T-helper 1 cell (primary cell): ENCODE results near the gene CEP131.

Source experiments
- DNase-seq, 5 donors: peaks; one replicate each; pipeline ENCODE4 v3.0.0-alpha.2; 2012 to 2020

The CEP131 gene

GRCh38 chr17:81182596-81182995 lies 40.2 kb downstream of the CEP131 start:
- no peak for DNase-seq

DNA sequence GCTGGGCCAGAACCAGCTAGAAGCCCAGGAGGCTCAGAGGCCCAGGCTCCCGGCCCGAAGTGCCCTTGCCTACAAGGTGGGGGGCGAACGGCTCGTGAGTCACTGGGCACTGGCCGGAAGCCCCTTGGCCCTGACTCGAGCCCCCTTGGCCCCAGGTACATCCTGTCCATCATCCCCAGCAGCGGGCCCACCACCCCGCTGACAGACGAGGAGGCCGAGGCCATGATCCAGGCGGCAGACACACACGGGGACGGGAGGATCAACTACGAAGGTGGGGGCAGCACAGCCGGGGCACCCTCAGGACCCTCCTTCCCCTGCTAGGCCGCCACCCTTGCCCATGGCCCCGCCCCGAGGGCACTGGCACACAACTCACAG lies 41.0 kb downstream of the CEP131 start:
- DNase-seq, result no peak

DNA sequence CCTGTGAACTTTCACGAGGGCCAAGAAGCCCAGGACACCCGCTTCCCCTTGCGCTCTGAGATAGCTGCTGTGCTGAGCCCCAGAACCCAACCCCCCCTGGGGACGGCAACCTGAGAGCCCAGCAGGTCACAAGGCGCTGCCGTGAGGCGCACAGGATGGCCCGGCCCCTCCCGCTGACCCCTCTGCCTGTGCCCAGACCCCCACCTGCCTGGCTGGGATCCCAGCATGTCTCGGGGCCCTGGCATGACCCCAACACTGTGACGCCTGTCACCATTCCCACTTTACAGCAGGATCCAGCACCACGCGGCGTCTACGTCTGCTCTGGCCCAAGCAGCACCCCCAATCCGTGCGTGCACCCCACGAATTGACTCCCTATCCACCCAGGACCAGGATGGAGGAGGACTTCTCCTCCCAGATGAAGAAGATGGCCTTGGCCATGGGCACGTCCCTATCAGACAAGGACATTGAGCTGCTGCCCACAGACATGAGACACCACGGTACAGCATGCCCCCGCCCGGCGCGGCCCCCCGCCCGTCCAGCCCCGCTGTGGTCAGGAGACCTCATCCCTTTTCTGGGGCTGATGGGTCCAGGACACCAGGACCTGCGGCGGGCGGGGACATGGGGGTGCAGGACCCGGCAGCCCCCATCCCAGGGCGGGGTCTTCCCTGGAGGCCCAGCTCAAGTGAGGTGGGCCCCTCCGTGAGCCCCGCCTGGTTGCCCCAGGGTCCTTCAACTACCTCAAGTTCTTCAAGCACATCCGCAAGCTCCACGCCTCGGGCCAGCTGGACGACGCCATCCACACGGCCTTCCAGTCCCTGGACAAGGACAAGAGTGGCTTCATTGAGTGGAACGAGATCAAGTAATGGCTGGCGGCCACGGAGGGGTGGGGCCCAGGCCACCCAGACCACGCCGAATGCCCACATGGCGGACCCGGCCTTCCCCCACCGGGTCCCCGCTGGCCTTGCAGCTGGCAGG lies 41.6 kb downstream of the CEP131 start:
- no peak for DNase-seq

GRCh38 chr17:81179861-81180260 lies 42.9 kb downstream of the CEP131 start:
- DNase-seq, result no peak

DNA sequence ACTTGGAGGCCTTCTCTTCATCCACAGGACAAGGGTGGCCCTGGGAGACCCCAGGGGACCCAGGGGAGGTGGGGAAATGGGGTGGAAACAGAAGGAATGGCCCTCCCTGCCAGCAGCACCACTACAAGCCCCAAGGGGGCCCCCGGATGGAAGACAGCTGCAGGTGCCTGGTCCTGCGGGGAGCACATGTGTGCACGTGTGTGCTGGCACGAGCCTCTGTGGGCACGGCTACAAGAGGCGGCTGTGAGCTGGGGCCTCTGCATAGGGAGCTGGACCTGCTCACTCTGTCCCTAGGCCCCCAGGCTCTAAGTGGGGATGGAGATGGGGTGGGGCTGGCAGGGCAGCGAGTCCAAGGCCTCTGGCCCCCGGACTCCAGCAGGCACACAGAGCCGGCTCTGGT lies 43.5 kb downstream of the CEP131 start:
- DNase-seq, result no peak

- DNase-seq, result no peak
These were observed 44.4 kb downstream of the CEP131 start for GRCh38 chr17:81178136-81179091.

GRCh38 chr17:81176666-81177065 lies 46.1 kb downstream of the CEP131 start:
- DNase-seq, result no peak

GRCh38 chr17:81173762-81174155 lies 49.0 kb downstream of the CEP131 start:
- DNase-seq, result no peak

DNA sequence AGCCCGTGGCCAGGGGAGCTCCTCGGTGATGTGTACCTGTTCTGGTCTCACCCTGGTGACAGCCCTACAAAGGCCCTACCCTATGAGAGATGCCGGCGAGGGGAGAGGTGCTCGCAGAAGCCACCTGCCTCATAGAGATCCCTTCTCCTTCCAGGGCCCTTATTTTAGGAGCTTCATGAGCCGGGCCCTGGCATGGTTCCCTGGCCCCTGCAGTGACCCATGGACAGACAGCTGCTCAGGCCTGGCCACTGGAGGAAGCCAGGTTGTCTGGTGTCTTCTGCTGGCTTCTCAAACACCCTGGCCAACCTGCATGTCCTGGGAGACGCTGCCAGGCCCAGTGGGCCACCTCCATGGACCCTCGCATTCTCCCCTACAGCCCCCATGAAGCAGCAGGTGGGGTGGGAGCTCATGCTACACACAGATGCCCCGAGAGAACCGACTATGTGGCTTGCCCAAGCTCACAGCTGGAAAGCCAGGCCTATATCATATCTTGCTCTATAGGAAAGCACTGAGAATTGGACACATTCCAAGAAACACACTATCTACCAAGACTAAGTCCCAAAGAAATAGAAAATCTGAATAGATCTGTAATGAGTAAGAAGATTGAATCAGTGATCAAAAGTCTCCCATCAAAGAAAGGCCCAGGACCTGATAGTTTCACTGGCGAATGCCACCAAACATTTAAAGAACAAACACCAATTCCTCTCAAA lies 49.6 kb downstream of the CEP131 start:
- DNase-seq, result no peak

GRCh38 chr17:81171941-81172340 lies 50.8 kb downstream of the CEP131 start:
- no peak for DNase-seq

DNA sequence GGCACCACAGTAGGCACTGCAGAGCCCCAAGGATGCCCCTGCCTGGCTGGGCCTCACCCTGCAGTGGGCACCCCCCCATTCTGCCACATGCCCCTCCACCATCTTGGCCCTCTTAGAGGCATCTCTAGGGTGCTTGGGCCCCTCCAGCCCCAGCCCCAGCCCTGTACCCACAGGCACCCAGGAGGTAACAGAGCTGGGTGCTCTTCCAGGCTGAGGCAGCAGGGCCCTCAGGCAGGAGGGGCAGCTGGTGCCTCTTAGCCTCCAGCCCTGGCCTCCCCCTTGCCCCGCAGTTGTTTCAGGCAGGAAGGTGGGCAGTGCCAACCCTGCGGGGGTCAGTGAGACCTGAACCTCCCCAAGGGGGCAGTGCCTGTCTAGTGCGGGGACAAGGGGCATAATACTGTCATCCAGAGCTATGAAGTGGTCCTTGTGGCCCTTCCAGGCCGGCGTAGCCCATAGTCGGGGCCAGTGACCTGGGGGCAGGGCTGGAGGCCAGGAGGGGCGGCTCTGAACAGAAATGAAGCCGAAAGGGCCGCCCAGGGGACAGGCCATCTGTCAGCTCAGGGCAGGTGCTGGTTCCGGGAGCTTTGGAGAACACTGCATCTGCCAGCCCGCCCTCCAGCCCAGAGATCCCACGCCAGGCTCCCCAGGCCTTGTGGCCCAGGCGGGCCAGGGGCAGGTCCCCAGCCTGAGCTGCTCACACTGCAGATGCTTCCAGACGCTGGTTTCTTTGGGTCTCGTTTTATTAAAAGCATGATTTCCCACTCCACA lies 51.9 kb downstream of the CEP131 start:
- no peak for DNase-seq

DNA sequence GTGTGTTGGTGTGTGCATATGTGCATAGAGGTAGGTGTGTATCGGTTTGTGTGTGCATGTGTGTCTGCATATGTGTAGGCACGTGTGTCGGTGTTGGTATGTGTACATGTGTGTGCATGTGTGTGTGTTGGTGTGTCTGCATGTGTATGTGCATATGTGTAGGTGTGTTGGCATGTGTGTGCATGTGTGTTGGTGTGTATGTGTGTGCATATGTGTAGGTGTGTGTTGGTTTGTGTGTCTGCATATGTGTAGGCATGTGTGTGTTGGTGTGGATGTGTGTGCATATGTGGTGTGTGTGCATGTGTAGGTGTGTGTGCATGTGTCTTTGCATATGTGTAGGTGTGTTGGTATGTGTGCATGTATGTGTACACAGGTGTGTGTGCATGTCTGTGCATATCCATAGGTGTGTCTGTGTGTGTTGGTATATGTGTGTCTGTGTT lies 52.9 kb downstream of the CEP131 start:
- no peak for DNase-seq

GRCh38 chr17:81167638-81168037 lies 55.1 kb downstream of the CEP131 start:
- DNase-seq, result no peak

DNA sequence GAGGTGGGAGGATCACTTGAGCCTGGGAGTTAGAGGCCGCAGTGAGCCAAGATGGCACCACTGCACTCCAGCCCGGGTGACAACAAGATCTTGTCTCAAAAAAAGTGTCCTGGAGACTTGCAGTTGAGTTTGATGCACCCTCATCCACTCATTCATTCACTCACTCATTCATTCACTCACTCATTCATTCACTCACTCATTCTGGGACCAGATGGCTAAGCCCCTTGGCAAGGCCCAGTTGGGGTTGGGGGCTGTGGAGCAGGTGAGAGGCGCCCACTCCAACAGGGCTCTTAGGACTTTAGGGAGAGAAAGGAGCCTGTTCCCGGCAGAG lies 55.6 kb downstream of the CEP131 start:
- DNase-seq, result no peak

- DNase-seq, result no peak
These were observed 56.7 kb downstream of the CEP131 start, which contains the start of gene AATK for GRCh38 chr17:81166033-81166492. Gene AATK (minus strand): TSS chr17:81166221. CDS start chr17:81165992, 229 bp downstream.

DNA sequence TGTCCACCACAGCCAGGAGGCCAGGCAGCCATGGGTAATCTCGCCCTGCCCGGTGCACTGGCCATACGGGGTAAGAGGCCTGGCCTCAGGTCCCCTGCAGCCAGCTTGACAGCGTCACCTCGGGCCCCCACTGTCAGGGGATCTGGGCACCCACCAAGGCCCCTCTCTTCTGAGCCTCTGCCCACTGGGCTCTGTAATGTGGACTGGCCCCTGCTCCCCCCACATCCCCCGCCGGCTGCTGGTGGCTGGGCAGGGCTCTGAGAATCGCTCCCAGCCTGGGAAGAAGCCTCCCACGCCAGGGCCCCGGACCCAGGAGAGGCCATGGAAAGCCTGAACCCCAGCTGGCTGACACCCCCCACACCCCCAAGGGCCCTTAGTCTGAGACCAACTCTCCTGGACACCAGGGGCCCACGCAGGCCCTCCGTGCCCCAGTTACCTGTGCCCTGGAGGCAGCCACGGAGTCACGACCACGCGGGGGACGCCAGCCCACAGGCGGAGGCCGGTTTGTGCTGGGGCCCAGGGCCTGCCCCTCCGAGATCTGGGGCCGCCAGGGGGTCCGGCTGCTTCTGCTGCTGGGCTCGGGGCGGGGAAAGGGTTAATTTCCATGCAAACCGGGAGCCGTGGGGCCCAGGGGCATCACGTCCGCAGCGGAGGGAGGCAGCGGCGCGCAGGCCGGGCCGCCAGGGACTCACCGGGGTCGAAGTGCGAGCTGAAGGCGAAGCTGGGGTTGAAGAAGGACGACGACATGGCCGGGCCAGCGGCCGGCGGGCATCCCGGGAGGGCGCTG lies 57.3 kb downstream of the CEP131 start, which contains the start of gene PVALEF:
PVALEF (plus strand) TSS at position 262 of the 787 bp plus-strand sequence. CDS start 15,720 bp downstream, outside the sequence.
- DNase-seq, result peak in 1 of 5 donors; percentile 9

DNA sequence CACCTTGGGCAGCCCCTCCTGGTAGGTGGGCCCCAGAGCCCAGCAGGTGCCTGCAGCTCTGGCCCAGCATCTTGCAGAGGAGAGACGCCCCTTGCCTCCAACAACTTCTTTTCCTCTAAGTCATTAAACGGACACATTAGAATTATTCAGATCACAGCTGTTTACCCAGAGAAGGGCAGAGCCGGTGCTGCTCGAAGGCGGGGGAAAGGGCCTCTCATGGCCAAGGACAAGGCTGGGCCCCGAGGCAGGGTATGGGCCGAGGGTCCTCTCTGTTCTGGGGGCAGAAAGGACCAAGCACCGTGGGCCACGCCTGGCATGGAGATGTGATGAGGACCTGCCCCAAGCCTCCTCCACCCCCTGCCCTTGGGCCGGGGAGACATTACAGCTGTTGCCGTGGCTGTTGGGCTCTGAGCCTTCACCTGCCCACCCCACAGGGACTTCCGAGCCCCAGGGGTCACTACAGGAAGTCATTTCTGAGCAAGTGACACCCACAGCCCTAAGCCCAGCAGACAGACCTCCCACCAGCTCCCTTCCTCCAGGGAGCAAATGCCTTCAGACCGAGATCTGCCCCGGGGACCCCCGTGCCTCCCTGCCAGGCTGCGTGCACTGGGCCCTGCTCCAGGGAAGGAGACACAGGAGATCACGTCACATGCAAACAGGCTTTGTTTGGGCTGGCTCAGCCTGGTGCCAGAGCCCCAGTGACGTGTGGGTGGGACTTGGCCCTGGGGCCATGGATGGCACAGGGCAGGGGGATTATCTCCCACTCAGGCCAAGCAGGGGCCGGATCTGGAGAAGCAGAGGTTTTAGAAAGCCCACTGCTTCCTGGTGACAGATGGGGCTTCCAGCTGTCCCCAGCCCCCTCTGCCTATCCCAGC lies 58.2 kb downstream of the CEP131 start:
- DNase-seq, result peak in 1 of 5 donors; percentile 10

- no peak for DNase-seq
These were observed 58.9 kb downstream of the CEP131 start for GRCh38 chr17:81163703-81164370.

DNA sequence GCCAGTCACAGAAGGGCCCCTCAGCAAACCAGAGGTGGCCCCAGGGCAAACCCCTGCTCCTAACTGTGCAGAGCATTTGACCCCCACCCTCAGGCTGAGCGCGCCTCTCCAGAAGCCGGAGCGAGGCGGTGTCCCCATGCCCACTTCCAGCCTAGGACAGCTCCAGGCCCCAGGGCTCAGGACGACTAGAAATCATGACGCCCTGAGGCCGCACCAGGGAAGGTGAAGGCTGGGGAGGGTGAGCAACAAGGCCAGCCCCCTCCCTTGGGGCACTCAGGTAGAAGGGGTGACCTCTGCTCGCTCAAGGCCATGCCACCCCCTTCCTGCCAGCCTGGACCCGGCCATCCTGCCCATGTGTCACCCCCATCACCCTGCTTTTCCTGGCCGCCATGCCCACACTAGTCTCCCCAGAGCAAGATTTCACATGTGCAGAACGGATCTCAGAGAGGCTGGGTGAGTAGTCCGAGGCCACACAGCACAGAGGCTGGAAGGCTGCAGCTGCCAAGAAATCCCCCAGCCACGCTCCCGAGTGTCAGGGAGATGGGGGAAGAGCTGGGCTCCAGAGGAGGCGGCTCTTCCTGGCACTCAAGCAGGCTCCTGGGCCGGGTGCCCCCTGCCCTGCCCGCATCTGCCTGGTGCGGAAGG lies 59.6 kb downstream of the CEP131 start:
- DNase-seq, result no peak
